Measurements from ENCODE around the gene CCDC82.

GRCh38 chr11:96358321-96358720 is 31.4 kb downstream of the CCDC82 start:
- no peak for TF ChIP-seq CTCF (IDR thresholded peaks at IDR 0.05; ENCODE audit: low read length)
- no peak for TF ChIP-seq EZH2 (optimal IDR thresholded peaks at IDR 0.05; ENCODE audit: low read depth, low read length)
